ENCODE measurements around the gene MAGEA3.
"Not testable (repeated sequence)": the region's sequence is repeated elsewhere in the genome, so short reads cannot be mapped to it uniquely, and the experiment has no call there.

The MAGEA3 gene

DNA sequence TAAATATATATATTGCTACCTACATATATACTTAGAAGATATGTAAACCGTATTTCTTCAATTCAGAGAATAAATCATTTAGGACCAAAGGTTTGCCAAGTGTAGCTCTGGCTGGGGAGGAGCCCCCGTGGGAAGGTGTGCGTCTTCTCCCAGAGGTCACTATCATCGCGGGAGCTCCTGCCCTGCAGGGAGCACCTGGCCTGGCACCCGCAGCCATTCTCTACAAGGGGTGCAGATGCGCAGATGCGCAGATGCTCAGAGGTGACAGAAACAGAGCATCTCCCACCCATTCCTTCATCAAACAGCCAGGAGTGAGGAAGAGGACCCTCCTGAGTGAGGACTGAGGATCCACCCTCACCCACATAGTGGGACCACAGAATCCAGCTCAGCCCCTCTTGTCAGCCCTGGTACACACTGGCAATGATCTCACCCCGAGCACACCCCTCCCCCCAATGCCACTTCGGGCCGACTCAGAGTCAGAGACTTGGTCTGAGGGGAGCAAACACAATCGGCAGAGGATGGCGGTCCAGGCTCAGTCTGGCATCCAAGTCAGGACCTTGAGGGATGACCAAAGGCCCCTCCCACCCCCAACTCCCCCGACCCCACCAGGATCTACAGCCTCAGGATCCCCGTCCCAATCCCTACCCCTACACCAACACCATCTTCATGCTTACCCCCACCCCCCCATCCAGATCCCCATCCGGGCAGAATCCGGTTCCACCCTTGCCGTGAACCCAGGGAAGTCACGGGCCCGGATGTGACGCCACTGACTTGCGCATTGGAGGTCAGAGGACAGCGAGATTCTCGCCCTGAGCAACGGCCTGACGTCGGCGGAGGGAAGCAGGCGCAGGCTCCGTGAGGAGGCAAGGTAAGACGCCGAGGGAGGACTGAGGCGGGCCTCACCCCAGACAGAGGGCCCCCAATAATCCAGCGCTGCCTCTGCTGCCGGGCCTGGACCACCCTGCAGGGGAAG, 15.5 kb downstream of the MAGEA3 start, which contains the start of gene MAGEA2B:
TSS of gene MAGEA2B (plus strand) at position 814 of the 973 bp plus-strand sequence. CDS start 2,479 bp downstream, outside the sequence.
- H3K4me3 Mint-ChIP-seq, H3K27ac Mint-ChIP-seq, H3K4me1 Mint-ChIP-seq, H3K27me3 Mint-ChIP-seq, CTCF ChIA-PET, H3K9me3 Mint-ChIP-seq, H3K36me3 Mint-ChIP-seq, DNase-seq: not testable (repeated sequence)

GRCh38 chrX:152725409-152725808, 26.8 kb downstream of the MAGEA3 start:
- Mint-ChIP-seq H3K4me3 (no peak overlapping the region), H3K27me3 (peaks cover 9% of the 10 kb centered on the region), H3K36me3 (no peaks in the 10 kb centered on the region), H3K4me1 (no peaks in the 10 kb centered on the region), H3K27ac (no peak overlapping the region), H3K9me3 (no peaks in the 10 kb centered on the region)
- CTCF ChIA-PET: no interaction called here
- DNase-seq: no peak

DNA sequence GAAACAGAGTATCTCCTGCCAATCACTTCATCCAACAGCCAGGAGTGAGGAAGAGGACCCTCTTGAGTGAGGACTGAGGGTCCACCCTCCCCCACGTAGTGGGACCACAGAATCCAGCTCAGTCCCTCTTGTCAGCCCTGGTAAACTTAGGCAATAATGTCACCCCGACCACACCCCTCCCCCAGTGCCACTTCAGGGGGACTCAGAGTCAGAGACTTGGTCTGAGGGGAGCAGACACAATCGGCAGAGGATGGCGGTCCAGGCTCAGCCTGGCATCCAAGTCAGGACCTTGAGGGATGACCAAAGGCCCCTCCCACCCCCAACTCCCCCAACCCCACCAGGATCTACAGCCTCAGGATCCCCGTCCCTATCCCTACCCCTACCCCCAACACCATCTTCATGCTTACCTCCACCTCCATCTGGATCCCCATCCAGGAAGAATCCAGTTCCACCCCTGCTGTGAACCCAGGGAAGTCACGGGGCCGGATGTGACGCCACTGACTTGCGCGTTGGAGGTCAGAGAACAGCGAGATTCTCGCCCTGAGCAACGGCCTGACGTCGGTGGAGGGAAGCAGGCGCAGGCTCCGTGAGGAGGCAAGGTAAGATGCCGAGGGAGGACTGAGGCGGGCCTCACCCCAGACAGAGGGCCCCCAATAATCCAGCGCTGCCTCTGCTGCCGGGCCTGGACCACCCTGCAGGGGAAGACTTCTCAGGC, 34.8 kb downstream of the MAGEA3 start, which contains the start of the genes CSAG1 and MAGEA12:
TSS of gene CSAG1 (minus strand) at position 461 of the 715 bp plus-strand sequence. CDS start 1,261 bp downstream, outside the sequence.
TSS of gene MAGEA12 (plus strand) at position 497 of the 715 bp plus-strand sequence. CDS start 2,405 bp downstream, outside the sequence.
- Mint-ChIP-seq H3K27ac (no peak within 1 kb of the TSS), H3K4me3 (no peak within 1 kb of the TSS), H3K36me3 (no peaks in the 10 kb centered on the region), H3K27me3 (peaks cover 3% of the 10 kb centered on the region), H3K4me1 (no peaks in the 10 kb centered on the region), H3K9me3 (no peaks in the 10 kb centered on the region)
- DNase-seq: no peak
- CTCF ChIA-PET: no interaction called here

DNA sequence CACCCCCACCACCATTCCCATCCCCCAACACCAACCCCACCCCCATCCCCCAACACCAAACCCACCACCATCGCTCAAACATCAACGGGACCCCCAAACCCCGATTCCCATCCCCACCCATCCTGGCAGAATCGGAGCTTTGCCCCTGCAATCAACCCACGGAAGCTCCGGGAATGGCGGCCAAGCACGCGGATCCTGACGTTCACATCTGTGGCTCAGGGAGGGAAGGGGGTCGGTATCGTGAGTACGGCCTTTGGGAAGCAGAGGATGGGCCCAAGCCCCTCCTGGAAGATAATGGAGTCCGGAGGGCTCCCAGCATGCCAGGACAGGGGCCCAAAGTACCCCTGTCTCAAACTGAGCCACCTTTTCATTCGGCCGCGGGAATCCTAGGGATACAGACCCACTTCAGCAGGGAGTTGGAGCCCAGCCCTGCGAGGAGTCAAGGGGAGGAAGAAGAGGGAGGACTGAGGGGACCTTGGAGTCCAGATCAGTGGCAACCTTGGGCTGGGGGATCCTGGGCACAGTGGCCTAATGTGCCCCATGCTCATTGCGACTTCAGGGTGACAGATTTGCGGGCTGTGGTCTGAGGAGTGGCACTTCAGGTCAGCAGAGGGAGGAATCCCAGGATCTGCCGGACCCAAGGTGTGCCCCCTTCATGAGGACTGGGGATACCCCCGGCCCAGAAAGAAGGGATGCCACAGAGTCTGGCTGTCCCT, 35.7 kb downstream of the MAGEA3 start:
- H3K36me3 Mint-ChIP-seq, H3K27ac Mint-ChIP-seq, H3K4me3 Mint-ChIP-seq, H3K27me3 Mint-ChIP-seq, DNase-seq, H3K9me3 Mint-ChIP-seq, CTCF ChIA-PET, H3K4me1 Mint-ChIP-seq: not testable (repeated sequence)

- Mint-ChIP-seq H3K27me3 (peaks cover 3% of the 10 kb centered on the region), H3K36me3 (no peaks in the 10 kb centered on the region), H3K4me3 (no peak overlapping the region), H3K4me1 (no peaks in the 10 kb centered on the region), H3K27ac (no peak overlapping the region), H3K9me3 (no peaks in the 10 kb centered on the region)
- DNase-seq: no peak
- CTCF ChIA-PET: no interaction called here
These were observed 36.5 kb downstream of the MAGEA3 start for GRCh38 chrX:152735101-152735500.

GRCh38 chrX:152735860-152736511, 37.4 kb downstream of the MAGEA3 start:
- H3K27me3 Mint-ChIP-seq: peaks cover 3% of the 10 kb centered on the region
- no peaks in the 10 kb centered on the region for H3K9me3 Mint-ChIP-seq
- CTCF ChIA-PET: no interaction called here
- H3K4me3 Mint-ChIP-seq: no peak overlapping the region
- no peak for DNase-seq
- no peaks in the 10 kb centered on the region for H3K36me3 Mint-ChIP-seq
- no peaks in the 10 kb centered on the region for H3K4me1 Mint-ChIP-seq
- no peak overlapping the region for H3K27ac Mint-ChIP-seq

GRCh38 chrX:152736528-152736927, 37.9 kb downstream of the MAGEA3 start:
- H3K9me3 Mint-ChIP-seq, CTCF ChIA-PET, H3K36me3 Mint-ChIP-seq, H3K27me3 Mint-ChIP-seq, H3K27ac Mint-ChIP-seq, H3K4me1 Mint-ChIP-seq, DNase-seq, H3K4me3 Mint-ChIP-seq: not testable (repeated sequence)

- H3K27me3 Mint-ChIP-seq: peaks cover 3% of the 10 kb centered on the region
- H3K4me1 Mint-ChIP-seq: no peaks in the 10 kb centered on the region
- no peaks in the 10 kb centered on the region for H3K36me3 Mint-ChIP-seq
- CTCF ChIA-PET: no interaction called here
- no peak overlapping the region for H3K27ac Mint-ChIP-seq
- no peaks in the 10 kb centered on the region for H3K9me3 Mint-ChIP-seq
- no peak overlapping the region for H3K4me3 Mint-ChIP-seq
- no peak for DNase-seq
These were observed 40.0 kb downstream of the MAGEA3 start for GRCh38 chrX:152738560-152738959.
